GM21576 (cell line): Measurements from ENCODE around the gene SMURF1.

ENCODE experiments used
- ATAC-seq: cut with Tn5 transposase; IDR thresholded peaks from one replicate; pipeline ENCODE4 v1.9.1; 2021; ENCODE audit warnings: mild to moderate bottlenecking, moderate library complexity; ENCODE audit not compliant: unreplicated experiment

Gene SMURF1

DNA sequence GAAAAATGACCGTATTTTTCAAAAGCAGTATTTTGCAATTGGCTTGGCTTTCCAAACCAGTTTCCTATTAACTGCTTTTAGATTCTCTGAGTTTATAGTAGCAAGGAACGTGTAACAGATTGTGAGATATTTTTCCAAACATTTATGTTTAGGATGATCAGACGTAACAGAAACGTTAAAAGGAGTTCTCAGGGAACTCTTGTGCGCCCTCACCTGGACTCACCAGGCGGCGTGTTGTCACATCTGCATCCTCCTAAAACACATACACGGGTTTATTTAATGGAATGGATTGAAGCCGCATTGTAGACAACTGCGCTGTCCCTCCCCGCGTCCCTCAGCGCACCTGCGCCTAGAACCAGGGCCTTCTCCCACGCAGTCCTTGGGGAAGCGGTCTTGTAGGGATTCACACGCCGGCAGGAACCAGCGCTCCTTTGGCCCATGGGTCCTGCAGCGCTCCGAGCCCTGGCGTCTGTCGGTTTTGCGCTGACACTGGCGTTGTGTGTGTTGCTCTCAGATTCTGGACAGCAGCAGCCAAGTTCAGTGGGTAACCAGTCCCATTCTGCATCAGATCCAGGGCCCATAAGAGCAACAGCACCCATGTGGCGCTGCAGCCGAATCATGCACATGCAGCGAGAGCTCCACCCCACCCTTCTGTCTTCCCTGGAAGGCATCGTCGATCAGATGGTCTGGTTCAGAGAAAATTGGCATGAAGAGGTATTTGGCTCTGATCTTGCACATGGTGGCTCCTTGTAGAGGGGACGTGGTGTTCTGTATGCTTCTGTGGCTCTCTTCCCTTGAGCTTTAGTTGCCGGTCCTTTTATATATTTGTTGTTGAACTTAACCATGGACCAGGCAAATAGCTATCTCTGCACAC, 150.6 kb downstream of the SMURF1 start:
- no peak for ATAC-seq

DNA sequence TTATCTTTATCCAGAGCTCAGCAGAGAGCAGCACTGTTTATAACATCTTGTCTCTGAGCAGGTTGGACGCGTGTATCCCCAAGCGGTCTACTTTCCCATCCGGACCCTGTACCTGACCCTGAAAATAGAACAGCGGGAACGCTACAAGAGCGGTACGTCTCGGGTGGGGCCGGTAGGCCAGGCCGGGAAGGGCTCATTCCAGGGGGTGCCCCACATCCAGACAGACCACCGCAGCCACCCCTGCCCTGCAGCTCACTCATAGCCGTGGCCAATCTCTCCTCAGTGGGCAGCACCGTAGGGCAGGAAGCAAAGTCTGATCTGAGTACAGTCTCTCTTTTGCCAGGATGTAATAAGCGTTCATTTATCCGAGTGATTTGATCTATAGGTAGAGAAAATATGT, 151.8 kb downstream of the SMURF1 start:
- ATAC-seq, result no peak

DNA sequence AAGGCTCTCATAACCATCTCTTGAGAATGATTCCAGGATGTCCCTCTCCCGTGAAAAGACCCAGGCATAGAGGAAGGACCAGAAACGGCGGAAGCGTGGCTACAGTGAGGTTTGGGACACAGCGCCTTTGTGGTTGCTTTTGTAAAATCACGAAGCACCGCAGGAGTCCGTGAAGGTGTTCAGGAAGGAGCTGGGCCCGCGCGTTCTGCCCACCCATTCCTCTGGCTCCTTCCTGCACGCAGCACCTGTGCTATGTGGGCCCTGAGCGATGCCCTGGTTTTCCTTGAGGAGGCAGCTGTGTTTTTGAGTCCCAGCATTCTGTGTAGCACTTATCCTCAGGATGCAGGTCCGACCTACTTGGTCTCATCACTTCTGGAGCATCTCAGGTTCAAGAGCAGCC, 152.8 kb downstream of the SMURF1 start:
- ATAC-seq, result no peak

DNA sequence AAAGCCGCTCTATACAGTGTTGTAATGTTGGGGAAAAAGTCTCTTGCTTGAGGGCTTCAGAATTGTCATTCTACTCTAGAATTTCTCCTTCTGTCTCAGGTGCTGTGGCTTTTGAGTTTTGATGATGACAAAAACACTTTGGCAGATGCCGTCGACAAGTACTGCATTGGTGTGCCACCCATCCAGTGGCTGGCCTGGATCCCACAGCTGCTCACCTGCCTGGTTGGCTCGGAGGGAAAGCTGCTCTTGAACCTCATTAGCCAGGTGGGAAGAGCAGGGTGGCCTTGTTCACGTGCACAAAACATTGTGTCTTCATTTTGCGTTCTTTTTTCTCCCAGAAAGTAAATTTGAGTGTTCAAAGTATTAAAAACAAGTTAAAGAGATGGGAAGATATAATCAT, 153.6 kb downstream of the SMURF1 start:
- no peak for ATAC-seq

DNA sequence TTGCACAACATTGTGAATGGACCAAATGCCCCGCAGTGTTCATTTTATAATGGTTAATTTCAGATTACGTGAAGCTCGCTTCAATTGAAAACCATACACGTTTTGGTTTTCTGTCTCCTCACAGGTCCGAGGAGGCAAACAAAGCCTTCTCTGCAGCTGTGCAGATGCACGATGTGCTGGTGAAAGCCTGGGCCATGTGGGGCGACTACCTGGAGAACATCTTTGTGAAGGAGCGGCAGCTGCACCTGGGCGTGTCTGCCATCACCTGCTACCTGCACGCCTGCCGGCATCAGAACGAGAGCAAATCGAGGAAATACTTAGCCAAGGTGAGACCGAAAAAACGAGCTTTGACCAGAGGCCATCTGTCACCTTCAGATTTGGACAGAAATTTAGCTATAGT, 155.3 kb downstream of the SMURF1 start:
- no peak for ATAC-seq

GRCh38 chr7:98985945-98986344, 158.0 kb downstream of the SMURF1 start:
- ATAC-seq, result no peak

DNA sequence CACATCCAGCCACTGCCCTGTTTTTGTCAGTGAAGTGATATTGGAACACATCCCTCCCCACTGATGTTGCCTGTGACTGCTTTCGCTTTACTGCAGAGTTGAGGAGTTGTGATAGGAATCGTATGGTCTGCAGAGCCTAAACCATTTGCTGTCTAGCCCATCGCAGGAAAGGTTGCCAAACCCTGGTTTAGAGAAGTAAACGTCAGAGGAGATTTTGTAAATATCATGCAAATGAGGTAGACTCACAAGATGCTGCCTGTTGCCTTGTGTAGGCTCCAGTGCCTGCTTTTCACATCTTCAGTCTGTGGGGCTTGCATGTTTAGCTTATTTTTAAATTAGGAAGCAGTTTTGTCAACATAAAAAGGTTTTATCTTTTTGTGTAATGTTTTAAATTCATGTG, 158.5 kb downstream of the SMURF1 start:
- ATAC-seq, result no peak

GRCh38 chr7:98984126-98984525, 159.8 kb downstream of the SMURF1 start:
- no peak for ATAC-seq

DNA sequence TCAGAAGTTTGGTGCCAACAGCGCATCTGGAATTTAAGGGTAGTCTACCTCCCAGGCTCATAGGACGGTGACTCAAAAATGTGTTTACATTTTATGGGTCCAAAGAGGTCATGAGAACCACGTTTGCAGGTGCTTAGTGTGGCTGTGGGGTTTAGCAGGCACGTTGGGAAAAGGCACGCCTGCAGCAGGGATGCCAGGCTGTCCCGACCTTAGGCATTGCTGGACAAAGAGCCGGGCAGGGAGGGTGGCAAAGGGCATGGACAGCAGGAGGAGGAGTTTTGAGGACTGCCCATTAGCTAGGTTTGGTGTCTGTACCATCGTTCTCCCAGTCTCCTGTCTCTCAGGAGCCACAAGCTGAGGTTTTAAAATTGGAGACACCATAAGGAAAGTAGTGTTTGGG, 161.2 kb downstream of the SMURF1 start:
- no peak for ATAC-seq

DNA sequence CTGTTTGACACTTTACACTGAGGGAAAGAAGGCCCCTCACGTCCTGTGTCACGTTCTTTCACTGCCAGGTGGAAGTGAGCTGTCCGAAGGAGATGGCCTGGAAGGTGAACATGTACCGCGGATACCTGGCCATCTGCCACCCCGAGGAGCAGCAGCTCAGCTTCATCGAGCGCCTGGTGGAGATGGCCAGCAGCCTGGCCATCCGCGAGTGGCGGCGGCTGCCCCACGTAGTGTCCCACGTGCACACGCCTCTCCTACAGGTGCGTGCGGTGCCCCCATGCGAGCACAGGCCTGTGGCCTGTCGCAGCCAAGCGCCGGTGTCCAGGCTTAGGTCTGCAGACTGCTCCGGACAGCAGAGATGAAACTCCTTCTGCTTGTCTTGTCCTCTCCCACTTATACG, 162.2 kb downstream of the SMURF1 start:
- no peak for ATAC-seq

GRCh38 chr7:98978672-98979071, 165.2 kb downstream of the SMURF1 start:
- ATAC-seq, result no peak
